HepG2 (cell line): ENCODE results near the gene CISH. TPM values are rescaled to one million over a fixed set of nuclear protein-coding genes. Genes with fewer than 3 reads are reported as not detected.

Source experiments
- ATAC-seq: fragments of 200-7000 bp; cut with Tn5 transposase; 3 replicates; pipeline ENCODE4 v1.9.1; 2020; ENCODE audit warnings: mild to moderate bottlenecking, moderate library complexity
- BruUV-seq: library from RNA; stranded (reverse); fragments of 400-500 nt; replicated peaks from 2 replicates; lab custom pipeline; 2021; lab: Mats Ljungman, UMichigan
- CTCF ChIA-PET: fragments of 300-600 bp; formaldehyde crosslinking; extraction: SDS; loops from one replicate; lab custom pipeline; 2021; ENCODE audit warnings: low total read pairs, inconsistent platforms, low intra/inter-chr PET ratio; lab: Yijun Ruan, JAX
- POLR2A ChIA-PET: fragments of 350-600 bp; sonication (Branson Sonifier 250); formaldehyde crosslinking; loops from one replicate; lab custom pipeline; 2020; ENCODE audit warnings: antibody characterized with exemption, inconsistent platforms; lab: Yijun Ruan, JAX
- DNase-seq: peaks from one replicate; pipeline ENCODE4 v3.0.0-alpha.2; 2015; ENCODE audit warnings: low spot score
- FAIRE-seq: peaks from 3 replicates; lab custom pipeline; 2011; peaks lifted over from hg19 to GRCh38; lab: Jason Lieb, UNC
- H2AFZ ChIP-seq: one replicate; pipeline ENCODE4 v1.6.1; 2011; ENCODE audit warnings: low read length, inconsistent platforms
- H3K27ac ChIP-seq: fragments of 300-600 bp; 3 replicates; pipeline ENCODE4 v1.8.0; 2011; ENCODE audit warnings: mixed run types, mild to moderate bottlenecking, mixed read lengths, low read length, inconsistent platforms; ENCODE audit not compliant: insufficient read depth; ENCODE audit errors: extremely low read length
- H3K27me3 ChIP-seq, 2 experiments: fragments of 200-600 bp in 1 of 2; 2 replicates in 1 of 2; 3 replicates in 1 of 2; pipeline versions ENCODE4 v1.6.0 to v1.8.0; 2011; ENCODE audit warnings: low read length in 2 of 2, mild to moderate bottlenecking in 2 of 2, moderate library complexity in 2 of 2, inconsistent platforms in 1 of 2; ENCODE audit not compliant: insufficient read depth in 2 of 2, control insufficient read depth in 1 of 2
- H3K36me3 ChIP-seq, 2 experiments: fragments of 200-600 bp in 1 of 2; replicated peaks in 1 of 2; 2 replicates in 1 of 2; 3 replicates in 1 of 2; pipeline versions ENCODE4 v1.5.1 to v1.8.0; 2011; ENCODE audit warnings: low read length in 2 of 2, inconsistent platforms in 1 of 2; ENCODE audit not compliant: insufficient read depth in 2 of 2, control insufficient read depth in 1 of 2
- H3K4me1 ChIP-seq: 2 replicates; pipeline ENCODE4 v1.5.1; 2012; ENCODE audit warnings: low read length, inconsistent platforms; ENCODE audit not compliant: insufficient read depth
- H3K4me2 ChIP-seq: 2 replicates; pipeline ENCODE4 v1.6.0; 2011; ENCODE audit warnings: low read depth, low read length, inconsistent platforms
- H3K4me3 ChIP-seq, 3 experiments: fragments of 200-600 bp in 1 of 3; sonication (generic), shearing (Covaris generic) in 1 of 3; replicated peaks in 1 of 3; 2 replicates each; pipeline ENCODE4 v1.5.1; 2011 to 2016; ENCODE audit warnings: low read length in 3 of 3, inconsistent platforms in 2 of 3, low read depth in 2 of 3, mild to moderate bottlenecking in 2 of 3, control low read depth in 1 of 3, mixed read lengths in 1 of 3; ENCODE audit not compliant: insufficient read depth in 1 of 3
- H3K79me2 ChIP-seq: one replicate; pipeline ENCODE4 v1.6.1; 2011; ENCODE audit warnings: low read length, inconsistent platforms; ENCODE audit not compliant: insufficient read depth
- H3K9ac ChIP-seq: 2 replicates; pipeline ENCODE4 v1.6.0; 2011; ENCODE audit warnings: mild to moderate bottlenecking, low read depth, low read length, inconsistent platforms; ENCODE audit not compliant: insufficient read depth
- H3K9me3 ChIP-seq: 2 replicates; pipeline ENCODE4 v1.5.1; 2012; ENCODE audit warnings: mild to moderate bottlenecking, low read length
- H4K20me1 ChIP-seq: 2 replicates; pipeline ENCODE4 v1.6.0; 2011; ENCODE audit warnings: inconsistent platforms, mild to moderate bottlenecking, low read length, moderate library complexity; ENCODE audit not compliant: insufficient read depth
- SRY ChIP-seq: sonication (generic); formaldehyde crosslinking; IDR thresholded peaks from 2 replicates; pipeline ENCODE4 v1.8.0; 2022; ENCODE audit warnings: mild to moderate bottlenecking, missing genetic modification reagents
- ZNF33B ChIP-seq: sonication (generic); formaldehyde crosslinking; IDR thresholded peaks from 2 replicates; pipeline ENCODE4 v1.5.1; 2020; ENCODE audit warnings: mild to moderate bottlenecking, missing genetic modification reagents
- ZNF367 ChIP-seq: sonication (generic); formaldehyde crosslinking; IDR thresholded peaks from 2 replicates; pipeline ENCODE4 v1.4.0; 2020; ENCODE audit warnings: missing genetic modification reagents, borderline replicate concordance
- ZNF629 ChIP-seq: sonication (generic); formaldehyde crosslinking; conservative IDR thresholded peaks from 2 replicates; pipeline ENCODE4 v1.5.0; 2020; ENCODE audit warnings: missing genetic modification reagents
- WGBS: methylation state at CpG from one replicate; pipeline ENCODE4 v1.1.6; 2017; ENCODE audit warnings: low lambda C conversion rate; 5-methylcytosine and 5-hydroxymethylcytosine counted together
- in situ Hi-C: cut with HindIII; loops from 2 replicates; pipeline ENCODE4 v1.10.0; 2017; ENCODE audit warnings: low pct_unique_long_range_greater_than_20kb; ENCODE audit not compliant: extremely low pct_ligation_motif_present
- intact Hi-C: fragments of 100-400 bp; cut with micrococcal nuclease; formaldehyde crosslinking; loops from one replicate; pipeline ENCODE4 v1.10.0; 2022; ENCODE audit not compliant: unreplicated experiment
- polyA plus RNA-seq, 8 experiments: library from polyadenylated mRNA; depleted of rRNA in 3 of 8; stranded (reverse) in 7 of 8; unstranded in 1 of 8; fragments of >200 nt; fragmentation: Illumina TruSeq in 4 of 8; extraction: Trizol in 4 of 8; gene quantifications; 2 replicates each; pipeline versions ENCODE4 v1.2.1 to v1.2.3, GENCODE V29; 2011 to 2016; ENCODE audit warnings: low read depth in 4 of 8, missing spikeins in 1 of 8, mixed read lengths in 1 of 8; ENCODE audit not compliant: insufficient read depth in 1 of 8
- total RNA-seq, 5 experiments: library from RNA; depleted of rRNA; stranded (reverse); fragments of >200 nt; fragmentation: Illumina TruSeq; extraction: Trizol; gene quantifications; 2 replicates each; pipeline ENCODE4 v1.2.3, GENCODE V29; 2016; ENCODE audit warnings: low read depth in 1 of 5

CISH gene
- total and polyA plus RNA-seq, 2 of the 13 experiments (the other 11 are each of a cell fraction or from before 2014, with no cell fraction given), result 0.91 to 1.5 TPM

- peaks cover 0 to 9% of the 10 kb centered on the region in 2 experiments; a peak in 2 of 5 replicates for H3K27me3 ChIP-seq
- no peak for FAIRE-seq
- H3K79me2 ChIP-seq, result no peaks in the 10 kb centered on the region
- CTCF ChIA-PET, result interaction anchor here (1.1 to 3.0 kb wide), 2 partner anchors 36 to 80 kb away, joined by 4 to 16 read pairs; partner anchors contain the start of gene MAPKAPK3
- no peaks in the 10 kb centered on the region for H3K9me3 ChIP-seq
- H3K9ac ChIP-seq, result no peak overlapping the region
- H3K4me2 ChIP-seq, result no peak overlapping the region
- no TSS peak for BruUV-seq
- no peak overlapping the region for H3K4me3 ChIP-seq
- H4K20me1 ChIP-seq, result no peaks in the 10 kb centered on the region
- intact Hi-C loops (loop anchor here (1.0 kb wide), 1 partner anchor 36 kb away; no protein-coding TSS in a partner anchor), in situ Hi-C loops (loop anchor here (5.0 kb wide), 2 partner anchors 35 to 80 kb away; partner anchors contain the start of gene MAPKAPK3)
- no peak overlapping the region for H2AFZ ChIP-seq
- no peak overlapping the region for H3K27ac ChIP-seq
- POLR2A ChIA-PET, result interaction anchor here (1.6 kb wide), 1 partner anchor 36 kb away, joined by 12 read pairs; the partner anchor contains the start of gene MAPKAPK3
- no peak for ATAC-seq
- no peaks in the 10 kb centered on the region for H3K4me1 ChIP-seq
- H3K36me3 ChIP-seq, result peaks cover 3 to 6% of the 10 kb centered on the region in 2 experiments; a peak in 2 of 5 replicates
- DNase-seq, result no peak
- WGBS, result 89% methylated on average over 3 of the region's 7 CpGs
- TF ChIP-seq ZNF367 (no peak), ZNF33B (CRISPR knock-in tag) (no peak)
These were observed 40.5 kb upstream of the CISH start for GRCh38 chr3:50651920-50652529.

- Histone ChIP-seq H3K79me2 (no peaks in the 10 kb centered on the region), H3K4me2 (no peak overlapping the region), H2AFZ (no peak overlapping the region), H3K36me3 (peaks cover 3 to 7% of the 10 kb centered on the region in 2 experiments; a peak in 2 of 5 replicates), H3K9ac (no peak overlapping the region), H3K9me3 (no peaks in the 10 kb centered on the region), H3K27ac (no peak overlapping the region), H3K27me3 (peaks cover 0 to 3% of the 10 kb centered on the region in 2 experiments; a peak in 1 of 5 replicates), H4K20me1 (no peaks in the 10 kb centered on the region), H3K4me3 (no peak overlapping the region), H3K4me1 (no peaks in the 10 kb centered on the region)
- no TSS peak for BruUV-seq
- in situ Hi-C loops (loop anchor here (5.0 kb wide), 2 partner anchors 34 to 79 kb away; partner anchors contain the start of gene MAPKAPK3), intact Hi-C loops (no loop called here)
- no peak for FAIRE-seq
- TF ChIP-seq SRY (CRISPR knock-in tag), result no peak
- TF ChIP-seq ZNF629 (CRISPR knock-in tag), result peak; percentile 88
- no peak for DNase-seq
- ATAC-seq, result no peak
- ChIA-PET POLR2A (no interaction called here), CTCF (interaction anchor here (3.0 kb wide), 1 partner anchor 35 kb away, joined by 16 read pairs; the partner anchor contains the start of gene MAPKAPK3)
- 40% methylated on average over 5 of the region's 8 CpGs for WGBS
These were observed 39.9 kb upstream of the CISH start for GRCh38 chr3:50651445-50651844.
